HUES48 (cell line): ENCODE data around the gene EPAS1.

ENCODE experiments used
- H3K27ac ChIP-seq: one replicate; pipeline ENCODE4 v1.7.0; 2013; ENCODE audit warnings: low read depth, low read length, inconsistent platforms
- H3K27me3 ChIP-seq: 2 replicates; pipeline ENCODE4 v1.6.1; 2013; ENCODE audit warnings: mild to moderate bottlenecking, low read length; ENCODE audit not compliant: control insufficient read depth, insufficient read depth
- H3K36me3 ChIP-seq: 2 replicates; pipeline ENCODE4 v1.6.1; 2013; ENCODE audit warnings: low read length; ENCODE audit not compliant: control insufficient read depth, insufficient read depth
- H3K4me1 ChIP-seq: 2 replicates; pipeline ENCODE4 v1.6.1; 2013; ENCODE audit warnings: mild to moderate bottlenecking, low read length; ENCODE audit not compliant: control insufficient read depth, insufficient read depth
- H3K4me3 ChIP-seq: 2 replicates; pipeline ENCODE4 v1.5.1; 2013; ENCODE audit warnings: mild to moderate bottlenecking, low read depth, low read length
- H3K9ac ChIP-seq: 2 replicates; pipeline ENCODE4 v1.6.1; 2013; ENCODE audit warnings: mild to moderate bottlenecking, low read depth, low read length, moderate library complexity
- H3K9me3 ChIP-seq: 2 replicates; pipeline ENCODE4 v1.6.1; 2013; ENCODE audit warnings: low read length; ENCODE audit not compliant: control insufficient read depth, insufficient read depth

The EPAS1 gene

GRCh38 chr2:46355756-46356155 lies 58.5 kb downstream of the EPAS1 start:
- H3K27me3 ChIP-seq: no peaks in the 10 kb centered on the region
- H3K9ac ChIP-seq: no peak overlapping the region
- no peak overlapping the region for H3K4me3 ChIP-seq
- H3K27ac ChIP-seq: no peak overlapping the region
- H3K36me3 ChIP-seq: no peaks in the 10 kb centered on the region
- no peaks in the 10 kb centered on the region for H3K4me1 ChIP-seq
- no peaks in the 10 kb centered on the region for H3K9me3 ChIP-seq

DNA sequence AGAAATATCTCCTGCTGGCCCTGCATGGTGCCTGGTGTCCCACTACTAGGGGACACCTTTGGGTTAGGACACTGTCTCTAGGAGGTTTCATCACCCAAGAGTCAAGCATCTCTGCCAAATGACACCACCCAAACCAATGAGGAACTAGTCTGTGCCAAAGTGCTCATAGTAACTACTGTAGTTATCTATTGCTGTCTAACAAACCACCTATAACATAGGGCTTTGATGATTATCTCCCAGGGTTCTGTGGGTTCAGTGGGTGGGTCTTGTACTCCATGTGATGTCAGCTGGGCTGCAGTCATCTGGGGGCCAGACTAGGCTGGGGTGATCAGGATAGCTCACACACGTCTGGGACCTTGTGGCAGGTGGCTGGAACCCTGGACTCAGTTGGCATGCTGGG lies 59.8 kb downstream of the EPAS1 start:
- H3K4me3 ChIP-seq: no peak overlapping the region
- no peak overlapping the region for H3K9ac ChIP-seq
- H3K27ac ChIP-seq: no peak overlapping the region
- no peaks in the 10 kb centered on the region for H3K27me3 ChIP-seq
- H3K9me3 ChIP-seq: no peaks in the 10 kb centered on the region
- H3K36me3 ChIP-seq: no peaks in the 10 kb centered on the region
- H3K4me1 ChIP-seq: no peaks in the 10 kb centered on the region

DNA sequence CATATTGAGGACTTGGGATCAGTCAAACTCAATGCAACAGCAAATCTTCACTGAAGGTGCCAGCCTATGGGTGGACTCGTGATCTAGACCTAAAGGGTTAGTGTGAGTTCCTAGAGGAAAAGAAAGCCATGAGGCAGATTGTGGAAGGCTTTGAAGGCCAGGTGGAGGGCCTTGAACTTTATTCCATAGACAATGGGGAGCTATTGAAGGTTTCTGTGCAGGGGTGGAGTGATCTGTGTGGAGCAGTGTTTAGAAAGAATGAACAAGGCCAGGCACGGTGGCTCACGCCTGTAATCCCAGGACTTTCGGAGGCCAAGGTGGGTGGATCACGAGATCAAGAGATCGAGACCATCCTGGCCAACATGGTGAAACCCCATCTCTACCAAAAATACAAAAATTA lies 61.5 kb downstream of the EPAS1 start:
- Histone ChIP-seq H3K4me1 (no peaks in the 10 kb centered on the region), H3K36me3 (no peaks in the 10 kb centered on the region), H3K9ac (no peak overlapping the region), H3K27ac (no peak overlapping the region), H3K4me3 (no peak overlapping the region), H3K27me3 (no peaks in the 10 kb centered on the region), H3K9me3 (no peaks in the 10 kb centered on the region)

- Histone ChIP-seq H3K4me3 (no peak overlapping the region), H3K4me1 (no peaks in the 10 kb centered on the region), H3K27ac (no peak overlapping the region), H3K27me3 (no peaks in the 10 kb centered on the region), H3K9ac (no peak overlapping the region), H3K36me3 (no peaks in the 10 kb centered on the region), H3K9me3 (no peaks in the 10 kb centered on the region)
Observed at GRCh38 chr2:46360303-46360702, 63.1 kb downstream of the EPAS1 start.

DNA sequence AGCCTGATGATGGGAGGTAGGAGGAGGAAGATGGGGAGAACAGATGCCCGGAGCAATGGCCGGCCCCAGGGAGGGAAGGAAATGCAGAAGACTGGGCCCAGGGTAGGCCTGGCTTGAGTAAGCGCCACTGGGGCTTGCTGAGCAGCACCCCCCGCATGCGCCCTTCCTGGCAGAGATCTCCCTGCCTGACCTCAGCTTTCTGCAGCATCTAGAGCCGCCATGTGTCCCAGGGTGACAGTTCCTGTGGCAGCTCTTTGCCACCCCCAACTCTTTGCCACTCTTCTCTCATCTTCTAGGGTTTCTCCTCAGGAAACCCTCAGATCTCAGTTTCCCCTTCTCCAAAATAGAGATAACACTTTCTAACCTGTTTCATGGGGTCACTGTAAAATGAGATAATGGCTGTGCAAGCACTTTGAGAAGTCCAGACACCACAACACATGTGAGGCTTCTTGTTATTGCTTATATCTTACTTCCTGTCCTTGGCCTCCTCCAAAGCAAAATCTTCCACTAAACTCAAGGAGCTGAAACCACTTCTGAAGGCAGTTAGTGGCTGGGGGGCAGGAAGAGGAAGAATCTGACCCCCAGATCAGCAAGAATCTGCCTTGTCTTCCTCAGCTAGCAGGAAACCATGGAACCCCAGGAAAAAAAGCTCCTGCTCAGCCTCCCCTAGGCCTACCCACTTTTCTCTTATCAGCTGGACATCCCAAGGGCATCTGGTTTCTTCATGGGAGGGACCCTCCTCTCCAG lies 64.9 kb downstream of the EPAS1 start:
- Histone ChIP-seq H3K9me3 (no peaks in the 10 kb centered on the region), H3K27ac (no peak overlapping the region), H3K9ac (no peak overlapping the region), H3K4me1 (no peaks in the 10 kb centered on the region), H3K4me3 (no peak overlapping the region), H3K27me3 (no peaks in the 10 kb centered on the region), H3K36me3 (no peaks in the 10 kb centered on the region)

GRCh38 chr2:46362667-46363012 lies 65.4 kb downstream of the EPAS1 start:
- Histone ChIP-seq H3K4me1 (no peaks in the 10 kb centered on the region), H3K27ac (no peak overlapping the region), H3K36me3 (no peaks in the 10 kb centered on the region), H3K4me3 (no peak overlapping the region), H3K9ac (no peak overlapping the region), H3K27me3 (no peaks in the 10 kb centered on the region), H3K9me3 (no peaks in the 10 kb centered on the region)

DNA sequence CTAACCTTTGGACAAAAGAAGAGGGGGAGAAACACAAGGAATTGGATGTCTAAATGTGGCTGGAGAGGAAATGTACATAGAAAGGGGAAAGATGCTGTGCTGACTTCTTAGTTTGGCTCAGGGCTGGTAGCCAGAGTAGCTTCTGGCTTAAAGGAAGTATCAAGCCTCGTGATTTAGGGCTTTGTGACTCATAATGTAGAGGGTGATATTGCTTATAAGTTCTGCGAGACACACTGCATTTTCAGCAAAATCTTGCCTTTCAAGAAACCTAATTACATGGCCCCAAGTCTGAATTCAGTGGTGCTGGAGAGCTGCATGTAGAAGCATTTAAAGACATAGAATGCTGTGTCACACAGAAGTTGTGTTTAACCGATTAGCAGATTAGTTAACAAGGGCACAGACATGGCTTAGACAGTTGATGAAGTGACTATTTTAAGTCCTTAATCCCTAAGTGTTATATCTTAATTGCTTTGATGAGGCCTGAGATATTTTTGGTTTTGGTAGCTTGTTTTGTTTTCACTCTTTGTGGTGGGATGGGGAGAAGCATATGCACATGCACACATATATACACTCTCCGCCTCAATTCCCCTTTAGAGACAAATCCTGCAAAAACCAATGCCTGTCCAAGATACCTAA lies 66.4 kb downstream of the EPAS1 start:
- no peak overlapping the region for H3K4me3 ChIP-seq
- H3K9me3 ChIP-seq: no peaks in the 10 kb centered on the region
- no peaks in the 10 kb centered on the region for H3K36me3 ChIP-seq
- H3K4me1 ChIP-seq: no peaks in the 10 kb centered on the region
- H3K9ac ChIP-seq: no peak overlapping the region
- H3K27me3 ChIP-seq: no peaks in the 10 kb centered on the region
- H3K27ac ChIP-seq: no peak overlapping the region

- Histone ChIP-seq H3K9me3 (no peaks in the 10 kb centered on the region), H3K4me1 (no peaks in the 10 kb centered on the region), H3K27me3 (no peaks in the 10 kb centered on the region), H3K9ac (no peak overlapping the region), H3K27ac (no peak overlapping the region), H3K36me3 (no peaks in the 10 kb centered on the region), H3K4me3 (no peak overlapping the region)
Observed at GRCh38 chr2:46364797-46365457, 67.7 kb downstream of the EPAS1 start.

- H3K27ac ChIP-seq: no peak overlapping the region
- H3K36me3 ChIP-seq: no peaks in the 10 kb centered on the region
Observed at GRCh38 chr2:46365913-46366667, 68.9 kb downstream of the EPAS1 start.

GRCh38 chr2:46366668-46367052 lies 69.5 kb downstream of the EPAS1 start:
- H3K9ac ChIP-seq: no peak overlapping the region
- no peaks in the 10 kb centered on the region for H3K36me3 ChIP-seq
- H3K4me1 ChIP-seq: no peaks in the 10 kb centered on the region
- H3K9me3 ChIP-seq: no peaks in the 10 kb centered on the region
- no peak overlapping the region for H3K27ac ChIP-seq
- no peaks in the 10 kb centered on the region for H3K27me3 ChIP-seq
- H3K4me3 ChIP-seq: no peak overlapping the region

More at GRCh38 chr2:46365913-46366667, 68.9 kb downstream of the EPAS1 start:
- Histone ChIP-seq H3K9me3 (no peaks in the 10 kb centered on the region), H3K4me3 (no peak overlapping the region), H3K4me1 (no peaks in the 10 kb centered on the region), H3K9ac (no peak overlapping the region), H3K27me3 (no peaks in the 10 kb centered on the region)

- H3K36me3 ChIP-seq: no peaks in the 10 kb centered on the region
- no peaks in the 10 kb centered on the region for H3K27me3 ChIP-seq
- H3K4me3 ChIP-seq: no peak overlapping the region
- no peaks in the 10 kb centered on the region for H3K4me1 ChIP-seq
- no peaks in the 10 kb centered on the region for H3K9me3 ChIP-seq
- no peak overlapping the region for H3K9ac ChIP-seq
- no peak overlapping the region for H3K27ac ChIP-seq
Observed at GRCh38 chr2:46367286-46367685, 70.1 kb downstream of the EPAS1 start.
